Lung (tissue), 12 donors: ENCODE measurements around the gene INAFM1. TPM values are rescaled to one million over a fixed set of nuclear protein-coding genes. Genes with fewer than 3 reads are reported as not detected.
"Not testable (repeated sequence)": the region's sequence is repeated elsewhere in the genome, so short reads cannot be mapped to it uniquely, and the experiment has no call there.

Experiments used
- ATAC-seq: fragments of 200-7000 bp; cut with Tn5 transposase; one replicate; pipeline ENCODE4 v1.9.1; 2020; ENCODE audit warnings: moderate number of reproducible peaks; ENCODE audit not compliant: insufficient read depth, low FRiP score
- DNase-seq, 3 donors: peaks; one replicate each; pipeline ENCODE4 v3.0.0-alpha.2; 2013 to 2017
- H3K27ac ChIP-seq, 2 donors: one replicate each; pipeline ENCODE4 v1.5.1; 2013; ENCODE audit warnings: mild to moderate bottlenecking in 2 of 2, moderate library complexity in 2 of 2, control low read depth in 1 of 2, inconsistent platforms in 1 of 2, low read depth in 1 of 2, low read length in 1 of 2
- H3K27me3 ChIP-seq, 3 donors: one replicate each; pipeline ENCODE4 v1.5.1; 2013; ENCODE audit warnings: low read length in 2 of 3; ENCODE audit not compliant: control insufficient read depth in 3 of 3, insufficient read depth in 3 of 3
- H3K36me3 ChIP-seq, 4 donors: one replicate each; pipeline ENCODE4 v1.5.1; 2013; ENCODE audit warnings: low read length in 4 of 4, mild to moderate bottlenecking in 1 of 4, moderate library complexity in 1 of 4; ENCODE audit not compliant: control insufficient read depth in 4 of 4, insufficient read depth in 4 of 4
- H3K4me1 ChIP-seq, 5 donors: one replicate each; pipeline ENCODE4 v1.5.1; 2013; ENCODE audit warnings: low read length in 5 of 5, mild to moderate bottlenecking in 2 of 5, moderate library complexity in 1 of 5; ENCODE audit not compliant: control insufficient read depth in 5 of 5, insufficient read depth in 5 of 5
- H3K4me3 ChIP-seq: one replicate; pipeline ENCODE4 v1.5.1; 2013; ENCODE audit warnings: mild to moderate bottlenecking, control low read depth, moderate library complexity
- H3K9ac ChIP-seq, 2 donors: one replicate each; pipeline ENCODE4 v1.5.1; 2013; ENCODE audit warnings: low read length in 2 of 2, control low read depth in 1 of 2; ENCODE audit not compliant: insufficient read depth in 1 of 2
- H3K9me3 ChIP-seq, 4 donors: one replicate each; pipeline ENCODE4 v1.5.1; 2013; ENCODE audit warnings: low read length in 3 of 4, mild to moderate bottlenecking in 1 of 4, moderate library complexity in 1 of 4; ENCODE audit not compliant: control insufficient read depth in 4 of 4, insufficient read depth in 3 of 4
- CTCF ChIP-seq: IDR thresholded peaks from 2 replicates; pipeline ENCODE4 v1.5.1; 2012; ENCODE audit warnings: mild to moderate bottlenecking; ENCODE audit errors: control extremely low read depth, extremely low read depth
- WGBS, 2 donors: extraction: QIAGEN DNeasy Blood & Tissue Kit; methylation state at CpG; one replicate each; pipeline ENCODE4 v1.1.7; 2013; 5-methylcytosine and 5-hydroxymethylcytosine counted together
- polyA plus RNA-seq, 2 donors: library from polyadenylated mRNA; stranded (reverse); fragments of 200-250 nt; gene quantifications; one replicate each; pipeline ENCODE4 v1.2.1, GENCODE V29; 2013
- total RNA-seq, 2 donors: library from RNA; depleted of rRNA in 1 of 2; stranded (reverse); fragments of >200 nt in 1 of 2; gene quantifications; one replicate each; pipeline ENCODE4 v1.2.1, GENCODE V29; 2014 to 2021
- donor health status: control.
- donor health status: control.
- donor health status: Bipolar disorder and iron deficiency.
- donor health status: healthy.
- donor health status: DM: yes; HTN: yes; CAD: no.

The INAFM1 gene
- total and polyA plus RNA-seq, 4 donors: 2.4 to 33.5 (median 12.1) TPM

GRCh38 chr19:47284324-47284899 is 9.7 kb downstream of the INAFM1 start:
- ATAC-seq (no peak), DNase-seq (peak in 2 of 3 donors; percentile 70 to 78)
- Histone ChIP-seq H3K4me1 (no peaks in the 10 kb centered on the region), H3K9ac (no peak overlapping the region), H3K27ac (no peak overlapping the region), H3K36me3 (no peaks in the 10 kb centered on the region), H3K27me3 (no peaks in the 10 kb centered on the region), H3K4me3 (no peak overlapping the region), H3K9me3 (no peaks in the 10 kb centered on the region)
- TF ChIP-seq CTCF: peak; percentile 87
- WGBS, 2 donors: 30 to 36% methylated on average over 9 of the region's 9 CpGs

DNA sequence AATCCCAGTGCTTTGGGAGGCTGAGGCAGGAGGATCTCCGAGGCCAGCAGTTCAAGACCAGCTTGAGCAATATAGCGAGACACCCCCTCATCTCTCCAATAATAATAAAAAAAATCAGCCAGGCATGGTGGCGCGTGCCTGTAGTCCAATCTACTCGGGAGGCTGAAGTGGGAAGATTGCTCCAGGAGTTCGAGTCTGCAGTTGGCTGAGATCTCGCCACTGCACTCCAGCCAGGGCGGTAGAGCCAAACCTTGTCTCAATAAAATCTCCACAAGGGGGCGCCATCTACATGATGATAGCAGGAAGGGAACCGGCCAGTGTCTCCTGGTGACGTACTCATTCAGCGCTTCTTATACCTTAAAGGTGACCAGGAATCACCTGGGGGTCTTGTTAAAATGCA is 21.4 kb downstream of the INAFM1 start:
- Histone ChIP-seq H3K4me1 (no peaks in the 10 kb centered on the region), H3K27me3 (no peaks in the 10 kb centered on the region)
- WGBS, 2 donors: 20 to 24% methylated on average over 12 of the region's 12 CpGs

DNA sequence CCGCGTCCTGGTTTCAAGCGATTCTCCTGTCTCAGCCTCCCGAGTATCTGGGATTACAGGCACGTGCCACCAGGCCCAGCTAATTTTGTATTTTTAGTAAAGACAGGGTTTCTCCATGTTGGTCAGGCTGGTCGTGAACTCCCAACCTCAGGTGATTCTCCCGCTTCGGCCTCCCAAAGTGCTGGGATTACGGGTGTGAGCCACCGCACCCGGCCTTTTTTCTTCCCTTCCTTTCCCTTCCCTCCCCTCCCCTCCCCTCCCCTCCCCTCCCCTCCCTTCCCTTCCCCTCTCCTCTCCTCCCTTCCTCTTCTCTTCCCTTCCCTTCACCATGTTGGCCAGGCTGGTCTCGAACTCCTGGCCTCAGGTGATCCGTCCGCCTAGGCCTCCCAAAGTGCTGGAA is 26.2 kb downstream of the INAFM1 start:
- not testable (repeated sequence) for ATAC-seq, DNase-seq, H3K9ac ChIP-seq, H3K9me3 ChIP-seq, H3K36me3 ChIP-seq, H3K27ac ChIP-seq, H3K27me3 ChIP-seq, H3K4me3 ChIP-seq, H3K4me1 ChIP-seq
- 92 to 93% methylated on average over 14 of the region's 14 CpGs for WGBS, 2 donors

More for the DNA sequence above, 21.4 kb downstream of the INAFM1 start:
- no peak overlapping the region for H3K4me3 ChIP-seq
- no peak overlapping the region for H3K9ac ChIP-seq
- DNase-seq: peak; percentile 63 to 76 (median 71)
- H3K9me3 ChIP-seq: no peaks in the 10 kb centered on the region
- ATAC-seq: no peak
- peak; percentile 72 for TF ChIP-seq CTCF
- no peaks in the 10 kb centered on the region for H3K36me3 ChIP-seq
- H3K27ac ChIP-seq: no peak overlapping the region

- H3K36me3 ChIP-seq: no peaks in the 10 kb centered on the region
- DNase-seq (no peak), ATAC-seq (no peak)
- H3K27me3 ChIP-seq: peaks cover 0 to 3% (median 0%) of the 10 kb centered on the region in 3 donors
- H3K9ac ChIP-seq: no peak overlapping the region
- WGBS, 2 donors: 41 to 80% methylated on average over 10 of the region's 10 CpGs
- no peaks in the 10 kb centered on the region for H3K4me1 ChIP-seq
- H3K9me3 ChIP-seq: no peaks in the 10 kb centered on the region
- no peak for TF ChIP-seq CTCF
- no peak overlapping the region for H3K27ac ChIP-seq
- H3K4me3 ChIP-seq: no peak overlapping the region
These were observed 27.6 kb downstream of the INAFM1 start for GRCh38 chr19:47302249-47302648.
